Hematopoietic multipotent progenitor cell (in vitro differentiated cells): ENCODE data around the gene PLEKHA6. TPM values are rescaled to one million over a fixed set of nuclear protein-coding genes. Genes with fewer than 3 reads are reported as not detected.

Experiments
- DNase-seq, 3 donors: peaks; one replicate each; pipeline ENCODE4 v3.0.0-alpha.2; 2011 to 2015; ENCODE audit warnings: low read depth in 2 of 3, low spot score in 2 of 3
- total RNA-seq: library from RNA; depleted of rRNA; stranded (reverse); fragments of >200 nt; gene quantifications from one replicate; pipeline ENCODE4 v1.2.3, GENCODE V29; 2012

Gene PLEKHA6
- total RNA-seq, 1 donor: 1.6 TPM

DNA sequence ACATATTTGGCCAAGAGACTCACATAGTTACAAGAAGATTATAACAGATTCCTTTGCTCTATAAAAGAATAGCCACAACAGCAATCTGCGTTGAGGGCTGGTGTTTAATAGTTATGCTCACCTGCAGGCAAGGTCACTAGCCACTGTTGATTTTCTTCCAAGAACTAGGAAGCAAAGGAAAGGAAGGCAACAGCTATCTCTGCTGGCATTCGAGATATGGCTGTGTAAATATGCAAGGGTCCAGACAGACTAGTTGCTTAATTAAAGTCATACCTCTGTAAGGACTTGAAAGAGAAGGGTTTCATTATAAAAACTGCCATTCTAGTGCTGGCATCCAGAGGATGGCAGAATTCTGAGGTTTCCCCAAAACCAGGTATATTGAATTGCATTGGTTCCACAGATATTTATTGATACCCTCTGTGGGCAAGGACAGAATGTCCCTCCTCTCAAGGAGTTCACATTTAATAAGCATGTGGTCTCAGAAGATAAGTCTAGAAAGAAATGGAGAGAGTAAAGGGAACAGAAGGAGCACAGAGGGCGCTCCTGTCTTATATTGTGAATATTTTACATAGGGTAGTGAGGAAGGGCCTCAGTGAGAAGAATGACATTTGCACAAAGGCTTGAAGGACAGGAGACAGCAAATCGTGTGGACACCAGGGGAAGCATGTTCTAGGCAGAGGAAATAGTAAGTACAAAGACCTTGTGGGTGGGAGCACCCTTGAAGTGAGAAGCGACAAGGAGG lies 23.6 kb upstream of the PLEKHA6 start:
- DNase-seq: no peak

GRCh38 chr1:204382714-204383083 lies 23.0 kb upstream of the PLEKHA6 start:
- no peak for DNase-seq

- DNase-seq: no peak
These were observed 20.6 kb upstream of the PLEKHA6 start for GRCh38 chr1:204380293-204380831.

- DNase-seq: peak in 1 of 3 donors; percentile 56
These were observed 18.3 kb upstream of the PLEKHA6 start for GRCh38 chr1:204377800-204378668.

GRCh38 chr1:204376919-204377799 lies 17.4 kb upstream of the PLEKHA6 start:
- DNase-seq: no peak

DNA sequence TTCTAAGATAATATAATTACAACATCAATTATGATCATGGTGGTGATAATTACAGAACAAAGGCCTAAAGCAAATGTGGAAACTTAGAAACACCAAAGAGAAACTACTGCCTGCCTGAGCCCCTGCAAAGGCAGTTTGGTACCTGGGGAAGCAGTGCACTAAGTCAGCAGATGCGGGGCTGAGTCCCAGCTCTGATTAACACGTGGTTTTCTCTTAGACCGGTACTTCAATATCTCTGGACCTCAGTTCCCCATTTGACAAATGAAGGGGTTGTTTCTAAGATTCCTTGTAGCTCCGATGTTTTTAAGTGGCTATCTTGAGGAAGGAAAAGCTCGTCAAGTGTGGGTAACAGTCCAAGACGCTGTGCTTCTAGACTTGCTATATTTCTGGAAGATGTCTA lies 16.7 kb upstream of the PLEKHA6 start:
- DNase-seq: no peak

DNA sequence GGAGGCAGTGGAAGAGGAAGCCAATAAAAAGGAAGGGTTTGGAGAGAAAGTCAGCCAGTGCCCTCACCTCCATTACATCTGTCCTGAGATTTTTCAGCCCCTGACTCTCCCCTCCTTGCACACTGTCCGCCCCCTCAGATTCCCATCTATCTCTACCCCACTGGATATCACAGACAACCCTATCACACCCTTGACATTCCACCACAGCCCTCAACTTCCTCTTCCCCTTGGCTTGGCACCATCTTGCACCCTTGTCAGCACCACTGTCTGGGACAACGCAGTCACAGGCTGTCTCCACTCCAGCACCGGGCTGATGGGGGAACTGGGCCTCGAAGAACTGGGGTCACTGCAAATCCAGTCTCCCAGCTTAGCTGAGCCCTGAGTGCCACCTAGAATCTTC lies 14.2 kb upstream of the PLEKHA6 start:
- no peak for DNase-seq

GRCh38 chr1:204370176-204370575 lies 10.4 kb upstream of the PLEKHA6 start:
- DNase-seq: no peak

- DNase-seq: peak in 1 of 3 donors; percentile 58
These were observed 9.4 kb upstream of the PLEKHA6 start for GRCh38 chr1:204368996-204369726.

DNA sequence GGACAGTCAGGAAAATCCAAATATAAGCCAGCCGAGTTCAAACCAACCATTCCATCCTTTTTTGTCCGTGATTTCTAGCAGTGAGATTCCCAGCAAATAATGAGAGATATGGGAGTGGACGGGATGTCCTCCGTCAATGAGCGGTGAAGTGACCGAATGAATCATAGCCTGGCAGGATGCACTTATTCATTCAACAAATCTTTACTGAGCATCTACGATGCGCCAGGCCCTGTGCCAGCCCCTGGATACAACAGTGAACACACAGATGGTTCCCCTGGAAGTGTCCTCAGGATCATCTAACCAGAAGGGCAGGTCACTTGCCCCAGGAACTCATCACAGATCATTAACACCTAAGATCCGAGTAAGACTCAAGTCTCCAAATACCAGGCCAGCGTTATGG lies 8.2 kb upstream of the PLEKHA6 start:
- no peak for DNase-seq

DNA sequence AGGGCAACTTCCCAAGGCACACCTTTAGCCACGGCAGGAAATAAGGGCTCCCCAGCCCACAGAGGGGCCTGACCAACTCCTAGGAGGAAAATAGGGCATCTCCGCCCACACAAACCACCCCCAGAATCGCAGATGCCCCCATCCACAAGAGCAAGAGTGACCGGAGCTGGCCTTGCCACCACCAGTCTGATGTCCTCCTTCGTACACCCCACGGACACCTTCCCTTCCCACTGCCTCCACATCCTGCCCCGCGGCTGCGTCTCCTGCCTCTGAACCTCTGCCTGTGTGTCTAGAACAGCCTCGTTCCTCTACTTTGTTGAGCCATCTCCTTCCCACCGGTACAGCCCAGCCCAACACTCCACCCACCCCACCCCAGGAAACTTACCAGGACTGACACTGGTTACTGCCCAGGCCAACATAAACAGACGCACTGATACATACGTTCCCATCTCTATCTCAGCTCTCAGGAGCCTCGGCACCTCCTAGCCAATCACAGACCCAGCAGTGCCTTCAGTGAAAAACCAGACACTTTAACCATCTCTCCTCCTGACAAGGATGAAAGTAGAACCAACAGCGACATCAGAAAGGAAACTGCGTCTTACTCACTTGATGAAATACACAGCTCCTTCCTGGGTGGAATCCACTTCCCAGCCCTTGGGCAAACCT lies 7.6 kb upstream of the PLEKHA6 start:
- no peak for DNase-seq

- peak in 1 of 3 donors; percentile 39 for DNase-seq
These were observed 7.0 kb upstream of the PLEKHA6 start for GRCh38 chr1:204366759-204367158.

DNA sequence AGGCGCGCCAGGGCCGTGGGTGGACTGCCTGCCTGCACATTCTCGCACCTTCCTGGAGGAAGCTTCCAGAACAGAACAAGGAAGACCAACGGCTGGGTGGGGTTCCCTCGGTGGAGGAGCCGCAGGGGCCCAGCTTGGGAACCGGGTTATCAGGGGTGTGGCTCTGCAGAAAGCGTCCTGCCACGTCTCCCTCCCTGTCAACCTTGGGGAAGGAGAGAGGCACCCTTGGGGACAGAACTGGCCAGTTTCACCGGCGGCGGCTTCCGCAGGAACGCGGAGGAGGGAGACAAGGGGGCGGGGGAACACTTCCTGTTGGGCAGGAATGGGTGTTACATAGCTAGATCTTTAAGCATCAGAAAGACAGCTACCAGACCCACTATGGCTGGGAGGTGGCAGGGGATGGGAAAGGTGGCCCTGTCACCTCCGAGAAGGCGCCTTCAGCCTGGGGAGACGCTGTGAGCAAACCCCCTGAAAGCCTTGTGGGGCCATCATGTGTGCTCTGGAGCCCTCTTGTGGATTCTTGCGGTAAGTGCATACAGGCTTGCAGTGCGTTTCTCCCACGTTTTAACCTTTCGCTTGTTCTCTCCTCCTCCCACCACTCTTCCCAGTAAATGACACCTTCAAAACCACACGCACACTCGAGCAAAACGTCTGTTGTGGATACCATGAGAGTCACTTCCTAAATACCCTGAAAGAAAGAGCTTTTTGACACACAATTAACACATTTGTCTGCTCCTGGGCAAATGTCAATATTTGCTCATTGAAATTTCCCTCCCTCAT lies 3.8 kb upstream of the PLEKHA6 start:
- peak; percentile 58 to 82 (median 72) for DNase-seq

DNA sequence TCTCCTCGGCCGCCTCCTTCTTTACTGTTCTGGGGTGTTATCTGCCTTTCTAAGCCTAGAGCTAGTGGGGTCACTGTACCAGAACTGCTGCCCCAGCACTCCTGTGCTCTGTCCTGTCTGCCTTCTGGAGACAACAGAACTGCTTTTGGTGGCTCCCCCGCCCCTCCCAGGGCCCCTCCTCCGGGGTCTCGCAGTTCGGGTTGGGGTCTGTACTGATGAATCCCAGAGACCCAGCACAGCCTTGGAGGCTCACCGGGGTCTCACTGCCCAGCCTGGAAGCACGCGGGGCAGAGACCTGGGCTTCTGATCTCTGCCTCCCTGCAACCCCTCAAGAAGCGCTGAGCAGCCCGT lies 3.2 kb upstream of the PLEKHA6 start:
- no peak for DNase-seq

DNA sequence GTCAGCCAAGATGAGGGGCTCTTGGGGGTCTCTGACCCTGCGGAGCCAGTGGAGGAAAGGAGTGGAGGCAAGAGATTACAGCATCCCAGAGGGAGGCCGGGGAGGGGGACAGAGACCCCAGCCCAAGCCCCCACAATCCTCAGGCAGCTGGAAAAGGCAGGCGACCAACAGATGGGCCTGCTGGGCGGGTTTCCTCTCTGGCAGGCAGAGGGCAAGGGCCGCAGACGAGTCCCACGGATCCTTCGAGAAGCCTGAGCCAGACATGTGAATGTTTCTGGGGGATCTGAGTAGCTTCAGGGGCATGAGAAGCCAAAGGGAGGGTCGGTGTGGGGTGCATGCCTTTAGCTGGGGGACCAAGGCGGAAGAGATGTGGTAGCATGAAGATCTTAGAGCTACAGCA lies 2.1 kb upstream of the PLEKHA6 start:
- DNase-seq: no peak

DNA sequence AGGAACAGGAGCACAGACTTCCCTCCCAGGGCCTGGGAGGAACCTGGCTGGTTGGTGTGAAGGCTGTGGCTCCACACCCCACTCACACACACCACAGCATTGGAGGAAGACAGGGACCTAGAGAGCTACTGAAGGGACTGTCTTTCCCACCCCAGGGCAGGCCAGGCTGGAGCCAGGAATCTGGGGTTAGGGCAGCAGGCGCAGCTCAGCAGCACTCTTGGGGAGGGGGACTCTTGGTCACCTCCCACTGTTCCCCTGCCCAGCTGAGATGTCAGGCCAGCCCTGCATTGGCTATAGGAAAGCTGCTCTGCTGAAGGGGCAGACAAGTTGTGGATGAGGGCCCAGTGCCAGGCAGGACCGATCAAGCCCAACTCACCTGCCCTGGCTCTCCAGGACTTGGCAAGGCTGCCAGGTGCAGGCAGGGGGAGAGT lies 1.6 kb upstream of the PLEKHA6 start:
- no peak for DNase-seq

DNA sequence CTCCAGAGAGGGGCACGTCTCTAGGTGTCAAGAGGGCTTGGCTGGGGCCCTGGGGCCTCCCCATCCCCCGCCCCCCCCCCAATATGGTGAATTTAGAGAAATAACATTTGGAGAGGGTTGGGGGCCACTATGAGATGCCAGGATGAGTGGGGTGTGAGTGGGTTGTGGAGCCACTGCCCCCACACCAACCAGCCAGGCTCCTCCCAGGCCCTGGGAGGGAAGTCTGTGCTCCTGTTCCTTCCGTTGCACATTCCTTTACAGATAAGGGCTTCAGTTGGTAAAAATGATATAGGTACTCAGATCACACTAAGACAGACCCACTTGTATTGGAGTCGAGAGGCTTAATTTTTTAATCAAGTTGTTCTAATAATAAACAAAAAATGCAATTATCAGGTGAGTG lies 585 bp upstream of the PLEKHA6 start:
- DNase-seq: no peak

- DNase-seq: no peak
These were observed 627 bp downstream of the PLEKHA6 start for GRCh38 chr1:204359131-204359473.

GRCh38 chr1:204358605-204359004 lies 1.1 kb downstream of the PLEKHA6 start:
- no peak for DNase-seq
